Fibroblast of skin of back (primary cell): ENCODE data around the gene C2orf81.
A peak's percentile ranks its signal among the peaks of the same experiment; 100 is the strongest.
"Not testable (repeated sequence)": the region's sequence is repeated elsewhere in the genome, so short reads cannot be mapped to it uniquely, and the experiment has no call there.

Source experiments
- DNase-seq: peaks from one replicate; pipeline ENCODE4 v3.0.0-alpha.2; 2013

C2orf81 gene

GRCh38 chr2:74442483-74443297 is 21.3 kb upstream of the C2orf81 start:
- DNase-seq, result not testable (repeated sequence)

GRCh38 chr2:74441690-74442482 is 20.5 kb upstream of the C2orf81 start, which contains the start of gene RTKN:
TSS of gene RTKN (minus strand) at chr2:74441937. CDS start at chr2:74441816, 121 bp downstream.
- no peak for DNase-seq

- DNase-seq, result no peak
These were observed 19.8 kb upstream of the C2orf81 start for GRCh38 chr2:74441170-74441689.

- peak; percentile 86 for DNase-seq
These were observed 19.2 kb upstream of the C2orf81 start for GRCh38 chr2:74440378-74441169.

GRCh38 chr2:74439803-74440377 is 18.5 kb upstream of the C2orf81 start:
- DNase-seq, result peak; percentile 49

GRCh38 chr2:74439373-74439772 is 18.0 kb upstream of the C2orf81 start:
- no peak for DNase-seq

- DNase-seq, result no peak
These were observed 16.8 kb upstream of the C2orf81 start for GRCh38 chr2:74438248-74438647.

- DNase-seq, result peak; percentile 49
These were observed 15.7 kb upstream of the C2orf81 start for GRCh38 chr2:74436848-74437695.

GRCh38 chr2:74436111-74436805 is 14.8 kb upstream of the C2orf81 start:
- DNase-seq, result no peak

- DNase-seq, result no peak
These were observed 9.1 kb upstream of the C2orf81 start for GRCh38 chr2:74430502-74430901.

- DNase-seq, result no peak
These were observed 8.3 kb upstream of the C2orf81 start for GRCh38 chr2:74429487-74430451.

GRCh38 chr2:74428675-74429074 is 7.3 kb upstream of the C2orf81 start:
- DNase-seq, result no peak

GRCh38 chr2:74427551-74427950 is 6.1 kb upstream of the C2orf81 start:
- no peak for DNase-seq

GRCh38 chr2:74426181-74426758 is 4.9 kb upstream of the C2orf81 start:
- no peak for DNase-seq

- no peak for DNase-seq
These were observed 4.1 kb upstream of the C2orf81 start for GRCh38 chr2:74425523-74425922.

- DNase-seq, result no peak
These were observed 3.6 kb upstream of the C2orf81 start for GRCh38 chr2:74424995-74425406.

- no peak for DNase-seq
These were observed 2.9 kb upstream of the C2orf81 start for GRCh38 chr2:74424139-74424992.
